IMR-90 (cell line): ENCODE data around the gene OR52J3. TPM values are rescaled to one million over a fixed set of nuclear protein-coding genes. Genes with fewer than 3 reads are reported as not detected.

Experiments used
- ATAC-seq: fragments of 200-7000 bp; cut with Tn5 transposase; 2 replicates; pipeline ENCODE4 v1.9.1; 2020; ENCODE audit warnings: low read depth, mild to moderate bottlenecking, moderate library complexity
- BruUV-seq: library from RNA; stranded (reverse); fragments of 400-500 nt; replicated peaks from 2 replicates; lab custom pipeline; 2021; lab: Mats Ljungman, UMichigan
- CTCF ChIA-PET: fragments of 300-600 bp; formaldehyde crosslinking; extraction: SDS; loops from one replicate; lab custom pipeline; 2021; ENCODE audit warnings: antibody characterized with exemption; lab: Yijun Ruan, JAX
- POLR2A ChIA-PET: fragments of 300-600 bp; sonication (Branson Sonifier 250); formaldehyde crosslinking; loops from one replicate; lab custom pipeline; 2022; ENCODE audit warnings: antibody characterized with exemption; ENCODE audit not compliant: unreplicated experiment; lab: Charles Lee
- DNase-seq: peaks from one replicate; pipeline ENCODE4 v3.0.0; 2013
- H2AFZ ChIP-seq: replicated peaks from 2 replicates; pipeline ENCODE3; 2013; ENCODE audit warnings: low read length, mild to moderate bottlenecking; ENCODE audit not compliant: poor library complexity
- H2AK5ac ChIP-seq: 2 replicates; pipeline ENCODE4 v1.6.1; 2013; ENCODE audit warnings: low read depth, low read length, inconsistent platforms
- H2AK9ac ChIP-seq: replicated peaks from 2 replicates; pipeline ENCODE3; 2013; ENCODE audit warnings: mild to moderate bottlenecking, low read depth, low read length, moderate library complexity; ENCODE audit not compliant: poor library complexity
- H2BK120ac ChIP-seq: 2 replicates; pipeline ENCODE4 v1.6.1; 2013; ENCODE audit warnings: low read depth, low read length, inconsistent platforms
- H2BK15ac ChIP-seq: 3 replicates; pipeline ENCODE4 v1.6.1; 2013; ENCODE audit warnings: low read depth, low read length, inconsistent platforms
- H2BK20ac ChIP-seq: 2 replicates; pipeline ENCODE4 v1.6.1; 2013; ENCODE audit warnings: low read depth, mild to moderate bottlenecking, inconsistent platforms, low read length, moderate library complexity
- H2BK5ac ChIP-seq: 2 replicates; pipeline ENCODE4 v1.6.1; 2013; ENCODE audit warnings: mild to moderate bottlenecking, low read depth, low read length, inconsistent platforms; ENCODE audit not compliant: poor library complexity, severe bottlenecking
- H3K14ac ChIP-seq: replicated peaks from 2 replicates; pipeline ENCODE4 v1.6.1; 2013; ENCODE audit warnings: low read depth, low read length, inconsistent platforms
- H3K18ac ChIP-seq: 2 replicates; pipeline ENCODE4 v1.6.1; 2013; ENCODE audit warnings: low read depth, low read length, control low read depth
- H3K23ac ChIP-seq: 2 replicates; pipeline ENCODE4 v1.6.1; 2013; ENCODE audit warnings: low read depth, low read length, inconsistent platforms
- H3K27ac ChIP-seq: 2 replicates; pipeline ENCODE4 v1.5.1; 2013; ENCODE audit warnings: mild to moderate bottlenecking, control low read depth, low read length; ENCODE audit not compliant: insufficient read depth
- H3K27me3 ChIP-seq: 2 replicates; pipeline ENCODE4 v1.6.1; 2013; ENCODE audit warnings: low read length; ENCODE audit not compliant: control insufficient read depth, insufficient read depth
- H3K36me3 ChIP-seq: 2 replicates; pipeline ENCODE4 v1.6.1; 2013; ENCODE audit warnings: low read length, mixed read lengths; ENCODE audit not compliant: control insufficient read depth, insufficient read depth
- H3K4ac ChIP-seq: 2 replicates; pipeline ENCODE4 v1.6.1; 2013; ENCODE audit warnings: low read depth, low read length, inconsistent platforms
- H3K4me1 ChIP-seq: 2 replicates; pipeline ENCODE4 v1.6.1; 2013; ENCODE audit warnings: low read length, mixed read lengths; ENCODE audit not compliant: control insufficient read depth, insufficient read depth
- H3K4me2 ChIP-seq: 2 replicates; pipeline ENCODE4 v1.6.1; 2013; ENCODE audit warnings: low read depth, mild to moderate bottlenecking, control low read depth, low read length, moderate library complexity
- H3K4me3 ChIP-seq: 2 replicates; pipeline ENCODE4 v1.5.1; 2013; ENCODE audit warnings: low read depth, mild to moderate bottlenecking, control low read depth, low read length, moderate library complexity; ENCODE audit not compliant: insufficient read depth
- H3K56ac ChIP-seq: 2 replicates; pipeline ENCODE4 v1.6.1; 2013; ENCODE audit warnings: low read length, inconsistent platforms; ENCODE audit not compliant: insufficient read depth; ENCODE audit errors: extremely low read depth
- H3K79me1 ChIP-seq, 2 experiments: 2 replicates each; pipeline ENCODE4 v1.6.1; 2013; ENCODE audit warnings: low read length in 2 of 2, inconsistent platforms in 1 of 2, low read depth in 1 of 2
- H3K9ac ChIP-seq: 2 replicates; pipeline ENCODE4 v1.6.1; 2013; ENCODE audit warnings: low read depth, low read length, control low read depth
- H3K9me1 ChIP-seq: 2 replicates; pipeline ENCODE4 v1.6.1; 2013; ENCODE audit warnings: low read length, inconsistent platforms; ENCODE audit not compliant: insufficient read depth
- H3K9me3 ChIP-seq: 2 replicates; pipeline ENCODE4 v1.6.1; 2013; ENCODE audit warnings: low read length; ENCODE audit not compliant: control insufficient read depth, insufficient read depth
- H4K20me1 ChIP-seq: 2 replicates; pipeline ENCODE4 v1.6.1; 2013; ENCODE audit warnings: low read length, inconsistent platforms; ENCODE audit not compliant: insufficient read depth
- H4K5ac ChIP-seq: 2 replicates; pipeline ENCODE4 v1.6.1; 2013; ENCODE audit warnings: mild to moderate bottlenecking, low read depth, low read length, control low read depth
- H4K8ac ChIP-seq, 2 experiments: 2 replicates each; pipeline ENCODE4 v1.6.1; 2013; ENCODE audit warnings: low read depth in 2 of 2, low read length in 2 of 2, control low read depth in 1 of 2, inconsistent platforms in 1 of 2
- H4K91ac ChIP-seq: 2 replicates; pipeline ENCODE4 v1.6.1; 2013; ENCODE audit warnings: low read depth, low read length, inconsistent platforms; ENCODE audit not compliant: insufficient read depth
- MAFK ChIP-seq: IDR thresholded peaks from 2 replicates; pipeline ENCODE4 v1.6.1; 2012; ENCODE audit warnings: low read depth, low read length, improper control_type of control experiment
- RAD21 ChIP-seq: IDR thresholded peaks from 2 replicates; pipeline ENCODE4 v1.6.1; 2012; ENCODE audit warnings: low read length, improper control_type of control experiment
- WGBS, 2 experiments: methylation state at CpG; one replicate each; pipeline versions ENCODE4 v1.1.5 to v1.1.7; 2013; ENCODE audit warnings: missing lambda C conversion rate in 2 of 2; ENCODE audit not compliant: insufficient read length in 1 of 2; ENCODE audit errors: extremely low coverage in 2 of 2; 5-methylcytosine and 5-hydroxymethylcytosine counted together
- dilution Hi-C: fragments of 300-500 bp; cut with HindIII; formaldehyde crosslinking; loops from one replicate; pipeline ENCODE4 v1.14.3; 2018; ENCODE audit warnings: low sequenced_read_pairs; ENCODE audit not compliant: unreplicated experiment
- in situ Hi-C: fragments of 300-500 bp; cut with MboI; formaldehyde crosslinking; loops from 3 replicates; pipeline ENCODE4 v1.14.3; 2019; ENCODE audit warnings: low sequenced_read_pairs, inconsistent platforms, mixed read lengths
- intact Hi-C: fragments of 100-400 bp; cut with micrococcal nuclease; formaldehyde crosslinking; loops from 2 replicates; pipeline ENCODE4 v1.10.0; 2022
- polyA plus RNA-seq, 3 experiments: library from polyadenylated mRNA; depleted of rRNA; stranded (reverse); fragments of >200 nt; gene quantifications; 2 replicates each; pipeline ENCODE4 v1.2.3, GENCODE V29; 2012; ENCODE audit warnings: low replicate concordance in 1 of 3
- total RNA-seq: library from RNA; depleted of rRNA; stranded (reverse); fragments of >200 nt; gene quantifications from 2 replicates; pipeline ENCODE4 v1.2.3, GENCODE V29; 2012

OR52J3 gene
- total and polyA plus RNA-seq, 2 of the 4 experiments (the other 2 are of a cell fraction): not detected

DNA sequence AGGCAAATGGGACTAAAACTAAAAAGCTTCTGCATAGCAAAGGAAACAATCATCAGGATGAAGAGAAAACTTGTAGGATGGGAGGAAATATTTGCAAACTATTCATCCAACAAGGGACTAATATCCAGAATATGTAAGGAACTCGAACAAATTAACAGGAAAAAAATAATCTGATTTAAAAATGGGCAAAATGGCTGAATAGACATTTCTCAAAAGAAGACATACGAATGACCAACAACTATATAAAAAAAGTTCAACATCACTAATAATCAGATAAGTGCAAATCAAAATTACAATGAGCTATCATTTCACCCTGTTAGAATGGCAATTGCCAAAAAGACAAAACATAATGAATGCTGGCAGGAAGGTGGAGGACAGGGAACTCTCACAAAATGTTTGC lies 35.1 kb downstream of the OR52J3 start:
- Histone ChIP-seq H2BK120ac (no peak overlapping the region), H3K23ac (no peak overlapping the region), H3K18ac (no peak overlapping the region), H4K8ac (no peak overlapping the region), H2BK15ac (no peak overlapping the region), H3K4me3 (no peak overlapping the region), H3K9ac (no peak overlapping the region), H3K4me1 (no peaks in the 10 kb centered on the region), H3K14ac (no peak overlapping the region), H3K27ac (no peak overlapping the region), H2AK9ac (no peak overlapping the region), H4K20me1 (no peaks in the 10 kb centered on the region), H3K36me3 (no peaks in the 10 kb centered on the region), H3K4ac (no peak overlapping the region), H2AFZ (no peak overlapping the region), H3K9me3 (no peaks in the 10 kb centered on the region), H3K4me2 (no peak overlapping the region), H3K9me1 (no peaks in the 10 kb centered on the region), H2BK5ac (no peak overlapping the region), H4K5ac (no peak overlapping the region), H4K91ac (no peak overlapping the region), H3K56ac (no peak overlapping the region), H2AK5ac (no peak overlapping the region), H3K27me3 (no peaks in the 10 kb centered on the region), H2BK20ac (no peak overlapping the region), H3K79me1 (no peaks in the 10 kb centered on the region)
- ChIA-PET POLR2A (no interaction called here), CTCF (interaction anchor here (1.4 kb wide), 1 partner anchor 12 kb away, joined by 3 read pairs; no protein-coding TSS in a partner anchor)
- intact Hi-C loops (no loop called here), in situ Hi-C loops (no loop called here), dilution Hi-C loops (no loop called here)
- no TSS peak for BruUV-seq
- no peak for TF ChIP-seq RAD21
- peak; percentile 21; the same call in 1 of the 2 replicates for TF ChIP-seq MAFK
- no CpG with 5 or more reads among the region's 2 CpGs for WGBS, 2 experiments
- DNase-seq: no peak
- ATAC-seq: no peak
